Smooth muscle cell (in vitro differentiated cells): ENCODE results near the gene MBD2. TPM values are rescaled to one million over a fixed set of nuclear protein-coding genes. Genes with fewer than 3 reads are reported as not detected.
"Not testable (repeated sequence)": the region's sequence is repeated elsewhere in the genome, so short reads cannot be mapped to it uniquely, and the experiment has no call there.

ENCODE experiments used
- DNase-seq: peaks from one replicate; lab custom pipeline; 2025; ENCODE audit not compliant: unreplicated experiment; lab: John Stamatoyannopoulos, UW
- H2AFZ ChIP-seq: fragments of 200-600 bp; sonication (generic); 2 replicates; pipeline ENCODE4 v1.6.0; 2016; ENCODE audit warnings: antibody characterized with exemption, low read depth, mild to moderate bottlenecking
- H3F3A ChIP-seq: fragments of 200-600 bp; sonication (generic); 2 replicates; pipeline ENCODE4 v1.6.0; 2017; ENCODE audit warnings: antibody characterized with exemption, low read depth
- H3K27ac ChIP-seq: fragments of 200-600 bp; sonication (generic); 2 replicates; pipeline ENCODE4 v1.5.1; 2016; ENCODE audit warnings: low read depth, mild to moderate bottlenecking
- H3K27me3 ChIP-seq: fragments of 200-600 bp; sonication (generic); 2 replicates; pipeline ENCODE4 v1.6.1; 2016; ENCODE audit warnings: low read depth, mild to moderate bottlenecking
- H3K36me3 ChIP-seq: fragments of 200-600 bp; sonication (generic); 2 replicates; pipeline ENCODE4 v1.5.1; 2016; ENCODE audit warnings: low read depth
- H3K4me1 ChIP-seq: fragments of 200-600 bp; sonication (generic); 2 replicates; pipeline ENCODE4 v1.5.1; 2016; ENCODE audit warnings: low read depth
- H3K4me2 ChIP-seq: fragments of 200-600 bp; sonication (generic); 2 replicates; pipeline ENCODE4 v1.6.0; 2016; ENCODE audit warnings: mild to moderate bottlenecking
- H3K4me3 ChIP-seq: fragments of 200-600 bp; sonication (generic); 2 replicates; pipeline ENCODE4 v1.5.1; 2016; ENCODE audit warnings: mild to moderate bottlenecking
- H3K79me2 ChIP-seq: fragments of 200-600 bp; sonication (generic); 2 replicates; pipeline ENCODE4 v1.6.0; 2016; ENCODE audit warnings: low read depth, mild to moderate bottlenecking
- H3K9ac ChIP-seq: fragments of 200-600 bp; sonication (generic); 2 replicates; pipeline ENCODE4 v1.6.0; 2016; ENCODE audit warnings: low read depth
- H3K9me3 ChIP-seq: fragments of 200-600 bp; sonication (generic); replicated peaks from 2 replicates; pipeline ENCODE4 v1.5.1; 2016; ENCODE audit warnings: low read depth
- H4K20me1 ChIP-seq: fragments of 200-600 bp; sonication (generic); 2 replicates; pipeline ENCODE4 v1.6.0; 2016; ENCODE audit warnings: low read depth
- CTCF ChIP-seq: fragments of 200-600 bp; sonication (generic); IDR thresholded peaks from 2 replicates; pipeline ENCODE4 v1.5.1; 2017; ENCODE audit warnings: borderline replicate concordance, mild to moderate bottlenecking, antibody characterized with exemption; ENCODE audit not compliant: insufficient read depth, poor library complexity, severe bottlenecking
- WGBS: methylation state at CpG from one replicate; pipeline ENCODE4 v1.1.7; 2016; ENCODE audit warnings: low lambda C conversion rate; 5-methylcytosine and 5-hydroxymethylcytosine counted together
- polyA plus RNA-seq: library from polyadenylated mRNA; unstranded; fragments of >200 nt; fragmentation: Nextera tagmentation; extraction: Ambion mirVana; gene quantifications from 2 replicates; pipeline ENCODE4 v1.2.1, GENCODE V29; 2016
- total RNA-seq: library from RNA; depleted of rRNA; stranded (reverse); fragments of >200 nt; gene quantifications from 2 replicates; pipeline ENCODE4 v1.2.3, GENCODE V29; 2014

The MBD2 gene
- total and polyA plus RNA-seq, 2 experiments from 2014 or later, result 28.5 to 42.6 TPM

GRCh38 chr18:54267701-54268100 lies 43.2 kb upstream of the MBD2 start:
- no peak overlapping the region for H2AFZ ChIP-seq
- H3K9me3 ChIP-seq, result no peaks in the 10 kb centered on the region
- DNase-seq, result no peak
- H3K27me3 ChIP-seq, result no peaks in the 10 kb centered on the region
- no peak for TF ChIP-seq CTCF
- no peak overlapping the region for H3K27ac ChIP-seq
- no peak overlapping the region for H3K9ac ChIP-seq
- H3K79me2 ChIP-seq, result peaks cover 14% of the 10 kb centered on the region
- WGBS, result 89% methylated on average over 7 of the region's 7 CpGs
- H4K20me1 ChIP-seq, result no peaks in the 10 kb centered on the region
- H3F3A ChIP-seq, result peaks cover 4% of the 10 kb centered on the region
- H3K36me3 ChIP-seq, result no peaks in the 10 kb centered on the region
- peaks cover 21% of the 10 kb centered on the region for H3K4me1 ChIP-seq
- no peak overlapping the region for H3K4me2 ChIP-seq
- H3K4me3 ChIP-seq, result no peak overlapping the region

GRCh38 chr18:54263904-54264336 lies 39.5 kb upstream of the MBD2 start:
- no peak for DNase-seq
- Histone ChIP-seq H3K9me3 (no peaks in the 10 kb centered on the region), H3K27me3 (no peaks in the 10 kb centered on the region), H3K79me2 (no peaks in the 10 kb centered on the region), H3K4me3 (no peak overlapping the region), H3K27ac (peak overlapping the region; percentile 27), H3K36me3 (no peaks in the 10 kb centered on the region), H3K4me1 (peaks cover 5% of the 10 kb centered on the region), H3K4me2 (no peak overlapping the region), H3F3A (peaks cover 8% of the 10 kb centered on the region), H4K20me1 (no peaks in the 10 kb centered on the region), H2AFZ (peak overlapping the region; percentile 36), H3K9ac (no peak overlapping the region)
- WGBS, result 84% methylated on average over 1 of the region's 1 CpG
- TF ChIP-seq CTCF, result no peak

- 29% methylated on average over 3 of the region's 3 CpGs for WGBS
- no peaks in the 10 kb centered on the region for H3K27me3 ChIP-seq
- TF ChIP-seq CTCF, result no peak
These were observed 37.4 kb upstream of the MBD2 start for GRCh38 chr18:54261894-54262293.

GRCh38 chr18:54260396-54261072 lies 36.1 kb upstream of the MBD2 start:
- Histone ChIP-seq H3K27ac (peak overlapping the region; percentile 43), H3K4me1 (peaks cover 18% of the 10 kb centered on the region), H3K27me3 (no peaks in the 10 kb centered on the region), H3K4me3 (no peak overlapping the region), H4K20me1 (no peaks in the 10 kb centered on the region), H2AFZ (peak overlapping the region; percentile 5), H3F3A (peaks cover 8% of the 10 kb centered on the region), H3K9ac (no peak overlapping the region), H3K9me3 (no peaks in the 10 kb centered on the region), H3K79me2 (no peaks in the 10 kb centered on the region), H3K4me2 (peak overlapping the region; percentile 29), H3K36me3 (no peaks in the 10 kb centered on the region)
- TF ChIP-seq CTCF, result no peak
- 68% methylated on average over 9 of the region's 9 CpGs for WGBS
- no peak for DNase-seq

More at GRCh38 chr18:54261894-54262293, 37.4 kb upstream of the MBD2 start:
- no peaks in the 10 kb centered on the region for H4K20me1 ChIP-seq
- no peaks in the 10 kb centered on the region for H3K36me3 ChIP-seq
- no peak overlapping the region for H3K4me3 ChIP-seq
- H3K79me2 ChIP-seq, result no peaks in the 10 kb centered on the region
- H3K4me1 ChIP-seq, result peaks cover 14% of the 10 kb centered on the region
- no peaks in the 10 kb centered on the region for H3K9me3 ChIP-seq
- peaks cover 8% of the 10 kb centered on the region for H3F3A ChIP-seq
- DNase-seq, result no peak
- H3K27ac ChIP-seq, result peak overlapping the region; percentile 43
- H3K4me2 ChIP-seq, result peak overlapping the region; percentile 29
- no peak overlapping the region for H3K9ac ChIP-seq
- H2AFZ ChIP-seq, result no peak overlapping the region

GRCh38 chr18:54257818-54258217 lies 33.3 kb upstream of the MBD2 start:
- not testable (repeated sequence) for H4K20me1 ChIP-seq, H2AFZ ChIP-seq, H3K27me3 ChIP-seq, H3K9ac ChIP-seq, H3K79me2 ChIP-seq, H3K36me3 ChIP-seq, H3K4me3 ChIP-seq, H3K9me3 ChIP-seq, DNase-seq
- peak overlapping the region; percentile 47 for H3K27ac ChIP-seq
- 34% methylated on average over 6 of the region's 6 CpGs for WGBS
- H3F3A ChIP-seq, result peaks cover 15% of the 10 kb centered on the region
- peaks cover 39% of the 10 kb centered on the region for H3K4me1 ChIP-seq
- peak overlapping the region; percentile 47 for H3K4me2 ChIP-seq
